WTC11 (cell line): ENCODE data around the gene STX19. TPM values are rescaled to one million over a fixed set of nuclear protein-coding genes. Genes with fewer than 3 reads are reported as not detected.

ENCODE experiments used
- ATAC-seq: fragments of 200-7000 bp; cut with Tn5 transposase; 2 replicates; pipeline ENCODE4 v1.10.0; 2021; ENCODE audit warnings: mild to moderate bottlenecking, moderate library complexity
- CTCF ChIA-PET: fragments of 300-600 bp; sonication (Branson Sonifier 250); formaldehyde crosslinking; loops from one replicate; lab custom pipeline; 2021; ENCODE audit warnings: antibody characterized with exemption; lab: Charles Lee
- POLR2A ChIA-PET: fragments of 350-600 bp; sonication (Branson Sonifier 250); formaldehyde crosslinking; loops from one replicate; lab custom pipeline; 2021; ENCODE audit warnings: antibody characterized with exemption; lab: Charles Lee
- DNase-seq: peaks from one replicate; pipeline ENCODE4 v3.0.0; 2021; ENCODE audit warnings: low spot score
- H3K27ac Mint-ChIP-seq: 2 replicates; pipeline ENCODE4 v1.8.0; 2021; ENCODE audit warnings: mixed read lengths
- H3K27me3 Mint-ChIP-seq: 2 replicates; pipeline ENCODE4 v1.8.0; 2021; ENCODE audit warnings: low read depth, mild to moderate bottlenecking, moderate library complexity, mixed read lengths
- H3K36me3 Mint-ChIP-seq: 2 replicates; pipeline ENCODE4 v1.8.0; 2021; ENCODE audit warnings: mixed read lengths
- H3K4me1 Mint-ChIP-seq: 2 replicates; pipeline ENCODE4 v1.8.0; 2022; ENCODE audit warnings: mixed read lengths
- H3K4me3 Mint-ChIP-seq: 2 replicates; pipeline ENCODE4 v1.8.0; 2021; ENCODE audit warnings: mild to moderate bottlenecking, moderate library complexity, mixed read lengths
- H3K9me3 Mint-ChIP-seq: 2 replicates; pipeline ENCODE4 v1.8.0; 2021; ENCODE audit warnings: mixed read lengths
- CREM ChIP-seq: sonication (generic); formaldehyde crosslinking; IDR thresholded peaks from 2 replicates; pipeline ENCODE4 v1.8.1; 2022; ENCODE audit warnings: mild to moderate bottlenecking, missing genetic modification reagents, moderate library complexity
- IRF2 ChIP-seq: sonication (generic); formaldehyde crosslinking; IDR thresholded peaks from 2 replicates; pipeline ENCODE4 v1.8.0; 2022; ENCODE audit warnings: low read depth, missing genetic modification reagents, borderline replicate concordance
- NFE2L1 ChIP-seq: sonication (generic); formaldehyde crosslinking; IDR thresholded peaks from 2 replicates; pipeline ENCODE4 v1.8.1; 2023; ENCODE audit warnings: missing genetic modification reagents
- NR1H2 ChIP-seq: sonication (generic); formaldehyde crosslinking; IDR thresholded peaks from 2 replicates; pipeline ENCODE4 v1.9.0; 2021; ENCODE audit warnings: mild to moderate bottlenecking, moderate library complexity, missing genetic modification reagents
- RORB ChIP-seq: fragments of 250-450 bp; sonication (Bioruptor Pico); IDR thresholded peaks from 2 replicates; pipeline ENCODE4 v1.9.0; 2021; ENCODE audit warnings: mild to moderate bottlenecking
- SMAD4 ChIP-seq: sonication (generic); formaldehyde crosslinking; IDR thresholded peaks from 2 replicates; pipeline ENCODE4 v1.8.0; 2022; ENCODE audit warnings: mild to moderate bottlenecking, missing genetic modification reagents
- SP1 ChIP-seq: sonication (generic); formaldehyde crosslinking; conservative IDR thresholded peaks from 2 replicates; pipeline ENCODE4 v1.8.1; 2022; ENCODE audit warnings: missing genetic modification reagents
- ZNF396 ChIP-seq: fragments of 250-450 bp; sonication (Bioruptor Pico); IDR thresholded peaks from 2 replicates; pipeline ENCODE4 v1.8.0; 2021; ENCODE audit warnings: mild to moderate bottlenecking, moderate library complexity, borderline replicate concordance
- ZNF423 ChIP-seq: fragments of 250-450 bp; sonication (Bioruptor Pico); IDR thresholded peaks from 2 replicates; pipeline ENCODE4 v2.1.2; 2022; ENCODE audit warnings: mild to moderate bottlenecking, moderate library complexity
- ZNF671 ChIP-seq: fragments of 250-450 bp; sonication (Bioruptor Pico); IDR thresholded peaks from 2 replicates; pipeline ENCODE4 v1.8.0; 2021; ENCODE audit warnings: mild to moderate bottlenecking
- total RNA-seq: library from RNA; stranded (reverse); gene quantifications from 3 replicates; pipeline ENCODE4 v1.2.3, GENCODE V29; 2021
- TF ChIP-seq, protein P1 (sequence below): sonication (generic); formaldehyde crosslinking; IDR thresholded peaks from 2 replicates; pipeline ENCODE4 v1.8.1; 2023; ENCODE audit warnings: mild to moderate bottlenecking, missing genetic modification reagents
- TF ChIP-seq, protein P2 (sequence below): fragments of 250-450 bp; sonication (Bioruptor Pico); IDR thresholded peaks from 2 replicates; pipeline ENCODE4 v2.1.2; 2022; ENCODE audit warnings: mild to moderate bottlenecking, moderate library complexity
- TF ChIP-seq, protein P3 (sequence below): fragments of 250-450 bp; sonication (Bioruptor Pico); conservative IDR thresholded peaks from 2 replicates; pipeline ENCODE4 v1.9.0; 2021; ENCODE audit warnings: mild to moderate bottlenecking
- TF ChIP-seq, protein P4 (sequence below): fragments of 250-450 bp; sonication (Bioruptor Pico); IDR thresholded peaks from 2 replicates; pipeline ENCODE4 v1.9.0; 2021; ENCODE audit warnings: mild to moderate bottlenecking
- TF ChIP-seq, protein P5 (sequence below): sonication (generic); formaldehyde crosslinking; IDR thresholded peaks from 2 replicates; pipeline ENCODE4 v1.8.1; 2022; ENCODE audit warnings: mild to moderate bottlenecking, moderate library complexity, missing genetic modification reagents
- TF ChIP-seq, protein P6 (sequence below): sonication (generic); formaldehyde crosslinking; IDR thresholded peaks from 2 replicates; pipeline ENCODE4 v1.8.0; 2023; ENCODE audit warnings: missing genetic modification reagents, mild to moderate bottlenecking, borderline replicate concordance
- TF ChIP-seq, protein P7 (sequence below): sonication (generic); formaldehyde crosslinking; IDR thresholded peaks from 2 replicates; pipeline ENCODE4 v1.8.0; 2022; ENCODE audit warnings: mild to moderate bottlenecking, missing genetic modification reagents

Gene STX19
- total RNA-seq, 1 experiment from 2014 or later: not detected

DNA sequence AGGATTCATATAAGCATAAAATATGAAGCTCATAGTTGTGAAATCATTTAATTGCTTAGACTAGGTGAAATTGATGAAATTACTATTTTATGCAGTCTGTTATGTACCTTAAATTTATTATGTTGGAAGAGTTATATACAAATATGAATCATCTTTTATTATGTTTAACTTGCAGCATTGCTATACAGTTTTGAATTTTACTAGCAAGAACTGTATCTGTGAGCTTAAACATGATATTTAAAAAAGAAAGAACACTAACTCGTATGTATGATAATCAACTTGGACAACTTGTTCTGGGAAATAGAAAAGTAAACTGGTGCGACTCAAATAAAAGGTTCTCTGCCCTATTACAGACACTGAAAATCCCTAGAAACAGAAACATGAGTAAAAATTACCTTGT lies 1.8 kb downstream of the STX19 start:
- H3K4me1 Mint-ChIP-seq: peaks cover 7% of the 10 kb centered on the region
- no peak for DNase-seq
- H3K9me3 Mint-ChIP-seq: no peaks in the 10 kb centered on the region
- no peak for ATAC-seq
- ChIA-PET POLR2A (no interaction called here), CTCF (no interaction called here)
- H3K36me3 Mint-ChIP-seq: no peaks in the 10 kb centered on the region
- TF ChIP-seq SP1 (CRISPR knock-in tag): no peak
- no peak for TF ChIP-seq IRF2 (CRISPR knock-in tag)
- TF ChIP-seq ZNF671 (CRISPR knock-in tag): no peak
- H3K27ac Mint-ChIP-seq: no peak overlapping the region
- no peaks in the 10 kb centered on the region for H3K27me3 Mint-ChIP-seq
- H3K4me3 Mint-ChIP-seq: no peak overlapping the region

DNA sequence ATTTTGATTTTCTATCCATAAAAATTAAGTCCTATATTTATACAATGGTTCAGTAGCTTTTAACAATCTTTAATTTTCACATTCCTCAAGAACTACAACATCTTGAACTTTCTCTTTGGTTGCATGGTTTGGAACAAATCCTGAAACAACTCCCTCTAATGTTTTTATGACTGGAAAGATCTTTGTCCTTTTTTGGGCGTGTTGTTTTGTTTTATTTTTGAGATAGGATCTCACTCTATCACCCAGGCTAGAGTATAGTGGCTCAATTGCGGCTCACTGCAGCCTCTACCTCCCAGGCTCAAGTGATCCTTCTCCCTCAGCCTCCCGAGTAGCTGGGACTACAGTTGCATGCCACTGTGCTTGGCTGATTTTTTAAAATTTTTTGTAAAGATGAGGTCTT lies 4.0 kb downstream of the STX19 start:
- CTCF ChIA-PET: no interaction called here
- no peak for DNase-seq
- TF ChIP-seq, protein P1, sequence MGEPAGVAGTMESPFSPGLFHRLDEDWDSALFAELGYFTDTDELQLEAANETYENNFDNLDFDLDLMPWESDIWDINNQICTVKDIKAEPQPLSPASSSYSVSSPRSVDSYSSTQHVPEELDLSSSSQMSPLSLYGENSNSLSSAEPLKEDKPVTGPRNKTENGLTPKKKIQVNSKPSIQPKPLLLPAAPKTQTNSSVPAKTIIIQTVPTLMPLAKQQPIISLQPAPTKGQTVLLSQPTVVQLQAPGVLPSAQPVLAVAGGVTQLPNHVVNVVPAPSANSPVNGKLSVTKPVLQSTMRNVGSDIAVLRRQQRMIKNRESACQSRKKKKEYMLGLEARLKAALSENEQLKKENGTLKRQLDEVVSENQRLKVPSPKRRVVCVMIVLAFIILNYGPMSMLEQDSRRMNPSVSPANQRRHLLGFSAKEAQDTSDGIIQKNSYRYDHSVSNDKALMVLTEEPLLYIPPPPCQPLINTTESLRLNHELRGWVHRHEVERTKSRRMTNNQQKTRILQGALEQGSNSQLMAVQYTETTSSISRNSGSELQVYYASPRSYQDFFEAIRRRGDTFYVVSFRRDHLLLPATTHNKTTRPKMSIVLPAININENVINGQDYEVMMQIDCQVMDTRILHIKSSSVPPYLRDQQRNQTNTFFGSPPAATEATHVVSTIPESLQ: no peak
- TF ChIP-seq NFE2L1 (CRISPR knock-in tag) (no peak), NR1H2 (CRISPR knock-in tag) (no peak), ZNF423 (no peak), SP1 (CRISPR knock-in tag) (no peak), CREM (CRISPR knock-in tag) (no peak)
- TF ChIP-seq, protein P2, sequence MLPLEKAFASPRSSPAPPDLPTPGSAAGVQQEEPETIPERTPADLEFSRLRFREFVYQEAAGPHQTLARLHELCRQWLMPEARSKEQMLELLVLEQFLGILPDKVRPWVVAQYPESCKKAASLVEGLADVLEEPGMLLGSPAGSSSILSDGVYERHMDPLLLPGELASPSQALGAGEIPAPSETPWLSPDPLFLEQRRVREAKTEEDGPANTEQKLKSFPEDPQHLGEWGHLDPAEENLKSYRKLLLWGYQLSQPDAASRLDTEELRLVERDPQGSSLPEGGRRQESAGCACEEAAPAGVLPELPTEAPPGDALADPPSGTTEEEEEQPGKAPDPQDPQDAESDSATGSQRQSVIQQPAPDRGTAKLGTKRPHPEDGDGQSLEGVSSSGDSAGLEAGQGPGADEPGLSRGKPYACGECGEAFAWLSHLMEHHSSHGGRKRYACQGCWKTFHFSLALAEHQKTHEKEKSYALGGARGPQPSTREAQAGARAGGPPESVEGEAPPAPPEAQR: no peak
- TF ChIP-seq, protein P3, sequence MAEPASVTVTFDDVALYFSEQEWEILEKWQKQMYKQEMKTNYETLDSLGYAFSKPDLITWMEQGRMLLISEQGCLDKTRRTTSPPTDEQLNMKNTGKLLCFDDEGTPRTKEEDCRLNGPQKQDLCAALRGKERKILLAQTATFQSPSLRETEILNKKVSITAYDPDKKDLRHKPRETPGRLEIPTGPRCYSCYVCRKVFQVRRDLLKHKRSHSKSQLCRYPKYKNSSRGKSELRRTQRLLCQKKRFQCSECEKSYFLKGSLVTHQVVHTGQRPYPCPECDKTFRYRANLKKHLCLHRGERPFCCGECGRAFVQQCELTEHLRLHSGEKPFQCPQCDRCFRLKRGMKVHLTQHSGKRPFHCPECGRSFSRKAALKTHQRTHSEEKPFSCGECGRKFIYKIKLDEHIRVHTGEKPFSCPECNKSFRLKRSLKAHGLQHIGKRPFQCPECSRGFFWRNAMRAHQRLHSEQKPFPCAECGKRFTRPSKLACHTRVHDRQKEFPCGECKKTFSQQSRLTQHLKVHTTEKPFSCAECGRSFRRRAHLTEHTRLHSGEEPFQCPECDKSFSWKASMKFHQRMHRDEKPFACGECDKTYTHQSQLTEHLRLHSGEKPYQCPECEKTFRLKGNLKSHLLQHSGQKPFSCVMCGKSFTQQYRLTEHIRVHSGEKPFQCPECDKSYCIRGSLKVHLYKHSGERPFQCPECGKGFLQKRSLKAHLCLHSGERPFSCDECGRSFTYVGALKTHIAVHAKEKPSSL (CRISPR knock-in tag): no peak
- Mint-ChIP-seq H3K27ac (no peak overlapping the region), H3K36me3 (no peaks in the 10 kb centered on the region), H3K4me1 (peaks cover 7% of the 10 kb centered on the region), H3K4me3 (no peak overlapping the region), H3K27me3 (no peaks in the 10 kb centered on the region), H3K9me3 (no peaks in the 10 kb centered on the region)
- no peak for ATAC-seq
- POLR2A ChIA-PET: no interaction called here

DNA sequence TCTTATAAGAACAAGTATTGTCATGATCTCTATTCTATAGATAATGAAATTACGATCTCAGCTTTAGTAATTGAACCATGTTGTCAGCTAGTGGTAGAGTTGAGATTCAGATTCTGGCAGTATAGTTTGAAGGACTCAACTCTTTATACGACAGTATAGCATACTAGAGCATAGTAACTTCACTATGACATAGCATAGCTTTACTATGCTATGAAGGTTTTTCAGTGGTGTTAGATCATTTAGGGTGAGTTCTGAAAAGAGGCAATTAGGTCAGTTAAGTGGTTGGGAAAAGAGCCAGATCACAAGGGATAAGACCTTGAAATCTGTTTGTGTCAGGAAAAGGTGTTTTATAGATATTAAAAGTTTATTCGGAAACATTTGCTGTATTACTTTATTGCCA lies 8.1 kb downstream of the STX19 start:
- no peak overlapping the region for H3K4me3 Mint-ChIP-seq
- no peak for ATAC-seq
- POLR2A ChIA-PET: no interaction called here
- no peak for DNase-seq
- no peak overlapping the region for H3K27ac Mint-ChIP-seq
- H3K9me3 Mint-ChIP-seq: no peaks in the 10 kb centered on the region
- no peaks in the 10 kb centered on the region for H3K36me3 Mint-ChIP-seq
- H3K4me1 Mint-ChIP-seq: no peaks in the 10 kb centered on the region
- CTCF ChIA-PET: no interaction called here
- H3K27me3 Mint-ChIP-seq: no peaks in the 10 kb centered on the region
- TF ChIP-seq, protein P4, sequence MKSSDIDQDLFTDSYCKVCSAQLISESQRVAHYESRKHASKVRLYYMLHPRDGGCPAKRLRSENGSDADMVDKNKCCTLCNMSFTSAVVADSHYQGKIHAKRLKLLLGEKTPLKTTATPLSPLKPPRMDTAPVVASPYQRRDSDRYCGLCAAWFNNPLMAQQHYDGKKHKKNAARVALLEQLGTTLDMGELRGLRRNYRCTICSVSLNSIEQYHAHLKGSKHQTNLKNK (CRISPR knock-in tag): no peak
- TF ChIP-seq, protein P5, sequence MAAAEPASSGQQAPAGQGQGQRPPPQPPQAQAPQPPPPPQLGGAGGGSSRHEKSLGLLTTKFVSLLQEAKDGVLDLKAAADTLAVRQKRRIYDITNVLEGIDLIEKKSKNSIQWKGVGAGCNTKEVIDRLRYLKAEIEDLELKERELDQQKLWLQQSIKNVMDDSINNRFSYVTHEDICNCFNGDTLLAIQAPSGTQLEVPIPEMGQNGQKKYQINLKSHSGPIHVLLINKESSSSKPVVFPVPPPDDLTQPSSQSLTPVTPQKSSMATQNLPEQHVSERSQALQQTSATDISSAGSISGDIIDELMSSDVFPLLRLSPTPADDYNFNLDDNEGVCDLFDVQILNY (CRISPR knock-in tag): no peak
- TF ChIP-seq, protein P6, sequence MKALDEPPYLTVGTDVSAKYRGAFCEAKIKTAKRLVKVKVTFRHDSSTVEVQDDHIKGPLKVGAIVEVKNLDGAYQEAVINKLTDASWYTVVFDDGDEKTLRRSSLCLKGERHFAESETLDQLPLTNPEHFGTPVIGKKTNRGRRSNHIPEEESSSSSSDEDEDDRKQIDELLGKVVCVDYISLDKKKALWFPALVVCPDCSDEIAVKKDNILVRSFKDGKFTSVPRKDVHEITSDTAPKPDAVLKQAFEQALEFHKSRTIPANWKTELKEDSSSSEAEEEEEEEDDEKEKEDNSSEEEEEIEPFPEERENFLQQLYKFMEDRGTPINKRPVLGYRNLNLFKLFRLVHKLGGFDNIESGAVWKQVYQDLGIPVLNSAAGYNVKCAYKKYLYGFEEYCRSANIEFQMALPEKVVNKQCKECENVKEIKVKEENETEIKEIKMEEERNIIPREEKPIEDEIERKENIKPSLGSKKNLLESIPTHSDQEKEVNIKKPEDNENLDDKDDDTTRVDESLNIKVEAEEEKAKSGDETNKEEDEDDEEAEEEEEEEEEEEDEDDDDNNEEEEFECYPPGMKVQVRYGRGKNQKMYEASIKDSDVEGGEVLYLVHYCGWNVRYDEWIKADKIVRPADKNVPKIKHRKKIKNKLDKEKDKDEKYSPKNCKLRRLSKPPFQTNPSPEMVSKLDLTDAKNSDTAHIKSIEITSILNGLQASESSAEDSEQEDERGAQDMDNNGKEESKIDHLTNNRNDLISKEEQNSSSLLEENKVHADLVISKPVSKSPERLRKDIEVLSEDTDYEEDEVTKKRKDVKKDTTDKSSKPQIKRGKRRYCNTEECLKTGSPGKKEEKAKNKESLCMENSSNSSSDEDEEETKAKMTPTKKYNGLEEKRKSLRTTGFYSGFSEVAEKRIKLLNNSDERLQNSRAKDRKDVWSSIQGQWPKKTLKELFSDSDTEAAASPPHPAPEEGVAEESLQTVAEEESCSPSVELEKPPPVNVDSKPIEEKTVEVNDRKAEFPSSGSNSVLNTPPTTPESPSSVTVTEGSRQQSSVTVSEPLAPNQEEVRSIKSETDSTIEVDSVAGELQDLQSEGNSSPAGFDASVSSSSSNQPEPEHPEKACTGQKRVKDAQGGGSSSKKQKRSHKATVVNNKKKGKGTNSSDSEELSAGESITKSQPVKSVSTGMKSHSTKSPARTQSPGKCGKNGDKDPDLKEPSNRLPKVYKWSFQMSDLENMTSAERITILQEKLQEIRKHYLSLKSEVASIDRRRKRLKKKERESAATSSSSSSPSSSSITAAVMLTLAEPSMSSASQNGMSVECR (CRISPR knock-in tag): no peak
- no peak for TF ChIP-seq SP1 (CRISPR knock-in tag)
- no peak for TF ChIP-seq ZNF396 (CRISPR knock-in tag)
- TF ChIP-seq RORB (CRISPR knock-in tag): no peak
- TF ChIP-seq, protein P7, sequence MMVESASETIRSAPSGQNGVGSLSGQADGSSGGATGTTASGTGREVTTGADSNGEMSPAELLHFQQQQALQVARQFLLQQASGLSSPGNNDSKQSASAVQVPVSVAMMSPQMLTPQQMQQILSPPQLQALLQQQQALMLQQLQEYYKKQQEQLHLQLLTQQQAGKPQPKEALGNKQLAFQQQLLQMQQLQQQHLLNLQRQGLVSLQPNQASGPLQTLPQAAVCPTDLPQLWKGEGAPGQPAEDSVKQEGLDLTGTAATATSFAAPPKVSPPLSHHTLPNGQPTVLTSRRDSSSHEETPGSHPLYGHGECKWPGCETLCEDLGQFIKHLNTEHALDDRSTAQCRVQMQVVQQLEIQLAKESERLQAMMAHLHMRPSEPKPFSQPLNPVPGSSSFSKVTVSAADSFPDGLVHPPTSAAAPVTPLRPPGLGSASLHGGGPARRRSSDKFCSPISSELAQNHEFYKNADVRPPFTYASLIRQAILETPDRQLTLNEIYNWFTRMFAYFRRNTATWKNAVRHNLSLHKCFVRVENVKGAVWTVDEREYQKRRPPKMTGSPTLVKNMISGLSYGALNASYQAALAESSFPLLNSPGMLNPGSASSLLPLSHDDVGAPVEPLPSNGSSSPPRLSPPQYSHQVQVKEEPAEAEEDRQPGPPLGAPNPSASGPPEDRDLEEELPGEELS (CRISPR knock-in tag): no peak
- TF ChIP-seq SMAD4 (CRISPR knock-in tag): no peak
